Kidney tubule cell (primary cell): Measurements from ENCODE around the gene JMJD7.

Experiments
- DNase-seq: peaks from one replicate; pipeline ENCODE4 v3.0.0-alpha.2; 2018; ENCODE audit warnings: low spot score

JMJD7 gene

DNA sequence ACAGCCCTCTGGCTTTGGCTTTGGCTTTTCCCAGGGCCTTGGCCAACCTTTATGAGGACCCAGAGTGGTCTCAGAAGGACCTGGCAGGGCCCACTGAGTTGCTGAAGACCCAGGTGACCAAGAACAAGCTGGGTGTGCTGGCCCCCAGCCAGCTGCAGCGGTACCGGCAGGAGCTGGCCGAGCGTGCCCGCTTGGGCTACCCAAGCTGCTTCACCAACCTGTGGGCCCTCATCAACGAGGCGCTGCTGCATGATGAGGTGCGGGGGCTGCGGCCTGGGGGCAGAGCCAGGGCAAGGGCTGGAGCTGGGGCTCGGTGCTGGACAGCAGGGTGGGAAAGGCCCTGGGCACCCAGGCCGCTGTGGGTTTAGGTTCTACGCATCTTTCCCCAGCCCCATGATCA is 16.9 kb downstream of the JMJD7 start:
- no peak for DNase-seq

DNA sequence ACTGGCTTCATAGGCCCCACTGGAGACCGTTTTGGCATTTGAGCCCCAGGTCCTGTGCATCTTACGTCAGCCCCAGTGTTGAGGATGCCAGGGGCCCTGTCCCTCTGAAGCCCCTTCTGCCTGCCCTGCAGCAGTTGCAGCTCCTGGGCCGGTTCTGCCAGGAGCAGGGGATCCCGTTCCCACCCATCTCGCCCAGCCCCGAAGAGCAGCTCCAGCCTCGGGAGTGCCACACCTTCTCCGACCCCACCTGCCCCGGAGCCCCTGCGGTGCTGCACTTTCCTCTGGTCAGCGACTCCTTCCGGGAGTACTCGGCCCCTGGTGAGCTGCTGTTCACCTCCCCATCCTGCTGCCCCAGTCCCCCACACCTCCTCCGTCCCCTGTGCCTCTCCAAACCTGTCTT is 19.3 kb downstream of the JMJD7 start:
- DNase-seq, result no peak

DNA sequence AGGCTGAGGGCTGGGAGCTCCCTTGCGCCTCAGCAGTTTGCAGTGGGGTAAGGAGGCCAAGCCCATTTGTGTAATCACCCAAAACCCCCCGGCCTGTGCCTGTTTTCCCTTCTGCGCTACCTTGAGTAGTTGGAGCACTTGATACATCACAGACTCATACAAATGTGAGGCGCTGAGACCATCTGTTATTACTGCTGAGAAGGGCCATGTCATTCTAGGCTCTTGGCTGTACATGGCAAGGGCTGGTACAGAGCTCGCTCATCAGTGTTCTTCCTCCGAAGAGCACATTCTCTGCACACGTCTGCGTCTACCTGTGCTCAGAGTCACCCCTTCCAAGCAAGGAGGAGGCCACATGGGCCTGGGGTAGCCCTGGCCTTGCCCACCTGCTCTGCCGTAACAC is 20.1 kb downstream of the JMJD7 start:
- DNase-seq, result no peak

DNA sequence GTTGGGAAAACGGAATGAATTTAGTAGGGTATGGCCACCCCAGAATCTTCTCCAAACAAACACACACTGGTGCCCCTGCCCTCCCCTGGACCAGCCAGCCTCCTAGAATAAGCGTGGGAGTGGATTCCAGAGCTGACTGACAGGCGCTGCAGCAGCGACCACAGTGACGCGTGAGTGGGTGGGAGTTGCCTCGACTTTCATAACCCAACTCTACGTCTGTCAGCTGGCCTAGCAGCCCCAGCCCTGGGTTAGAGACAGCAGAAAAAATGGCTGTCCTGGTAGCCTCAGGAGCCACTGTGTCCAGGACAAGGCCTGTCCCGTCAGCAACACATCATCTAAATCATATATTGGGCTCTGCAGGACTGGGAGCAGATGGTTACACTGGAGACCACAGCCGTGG is 20.7 kb downstream of the JMJD7 start:
- DNase-seq, result no peak

DNA sequence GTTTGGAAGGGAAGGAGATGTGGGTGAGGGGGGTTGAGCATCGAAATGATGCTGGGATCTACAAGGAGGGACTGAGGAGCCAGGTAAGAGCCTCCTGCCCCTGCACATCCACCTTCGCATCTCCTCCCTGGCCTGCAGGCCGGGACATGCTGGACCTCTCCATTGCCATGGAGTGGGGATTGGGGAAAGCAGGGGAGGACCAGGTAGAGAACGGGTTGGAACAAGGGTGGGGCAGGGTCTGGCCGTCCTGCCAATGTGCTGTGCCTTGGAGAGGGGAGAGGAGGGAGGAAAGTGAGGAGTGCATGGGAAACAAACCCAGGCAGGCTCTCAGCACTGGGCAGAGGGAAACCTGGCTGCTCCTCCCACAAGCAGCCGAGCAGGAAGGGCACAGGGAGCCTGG is 21.3 kb downstream of the JMJD7 start:
- DNase-seq, result no peak

DNA sequence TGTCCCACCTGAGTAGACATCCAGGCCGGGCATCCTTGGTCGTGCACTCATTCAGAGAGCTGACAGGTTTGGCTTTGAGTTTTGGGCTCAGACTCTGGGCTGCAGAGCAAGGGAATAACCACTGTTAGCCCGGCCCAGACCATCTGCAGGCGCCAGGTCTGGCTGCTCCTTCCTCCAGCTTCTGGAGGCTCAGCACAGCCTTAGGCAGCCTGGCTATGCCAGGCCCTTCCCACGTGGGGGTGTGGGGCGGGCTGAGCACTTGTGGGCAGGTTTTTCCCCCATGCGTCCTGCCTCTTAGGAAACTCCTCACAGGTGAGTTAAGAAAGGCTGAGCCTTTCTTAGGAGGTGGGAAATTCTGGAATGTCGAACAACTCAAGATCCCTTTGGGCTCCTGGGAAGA is 22.0 kb downstream of the JMJD7 start:
- no peak for DNase-seq

DNA sequence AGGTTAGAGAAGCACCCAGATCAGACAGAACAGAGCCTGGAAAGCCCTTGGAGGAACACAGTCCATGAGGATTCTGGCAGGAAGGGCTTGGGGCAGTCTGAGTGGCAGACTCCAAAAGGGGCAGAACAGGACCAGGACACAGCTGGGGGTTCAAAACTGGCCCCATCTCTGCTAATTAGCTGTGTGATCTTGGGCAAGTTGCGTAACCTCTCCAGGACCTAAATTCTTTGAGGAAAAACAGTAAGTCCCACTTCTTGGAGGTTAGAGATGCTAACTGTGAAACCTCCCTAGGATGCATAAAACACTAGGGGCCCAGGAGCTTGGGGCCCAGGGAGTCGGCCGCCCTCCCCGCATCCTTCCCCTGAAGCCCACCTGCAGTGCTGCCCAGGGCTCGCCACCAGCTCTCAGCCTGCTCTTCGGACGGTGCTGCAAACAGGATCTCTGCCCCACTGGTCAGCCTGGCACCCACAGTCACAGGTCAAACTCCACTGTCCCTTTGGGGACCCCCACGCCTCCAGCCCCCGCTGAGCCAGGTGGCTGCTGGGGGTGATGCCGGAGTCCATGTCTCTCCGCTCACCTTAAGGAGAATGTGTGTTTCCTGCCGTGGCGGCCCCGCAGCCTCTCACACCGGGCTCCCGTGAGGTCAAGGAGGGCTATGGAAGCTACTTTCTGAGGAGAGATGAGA is 22.7 kb downstream of the JMJD7 start:
- no peak for DNase-seq

DNA sequence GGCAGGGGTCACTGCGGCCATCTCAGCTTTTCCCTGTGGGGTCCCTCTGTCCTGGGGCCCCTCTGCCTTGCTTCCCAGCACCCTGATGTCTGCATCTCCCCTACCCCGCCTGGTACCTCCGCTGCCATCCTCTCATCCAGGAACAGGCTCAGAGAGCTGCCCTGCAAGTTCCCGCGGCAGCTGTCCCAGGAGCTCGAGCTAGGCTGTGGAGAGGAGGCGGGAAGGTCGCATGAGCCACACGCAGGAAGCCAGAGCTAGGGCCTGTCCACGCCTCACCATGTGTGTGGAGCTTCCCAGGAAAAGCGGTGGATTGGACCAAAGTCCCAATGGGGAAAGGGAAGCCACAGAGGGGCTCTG is 23.3 kb downstream of the JMJD7 start:
- no peak for DNase-seq

DNA sequence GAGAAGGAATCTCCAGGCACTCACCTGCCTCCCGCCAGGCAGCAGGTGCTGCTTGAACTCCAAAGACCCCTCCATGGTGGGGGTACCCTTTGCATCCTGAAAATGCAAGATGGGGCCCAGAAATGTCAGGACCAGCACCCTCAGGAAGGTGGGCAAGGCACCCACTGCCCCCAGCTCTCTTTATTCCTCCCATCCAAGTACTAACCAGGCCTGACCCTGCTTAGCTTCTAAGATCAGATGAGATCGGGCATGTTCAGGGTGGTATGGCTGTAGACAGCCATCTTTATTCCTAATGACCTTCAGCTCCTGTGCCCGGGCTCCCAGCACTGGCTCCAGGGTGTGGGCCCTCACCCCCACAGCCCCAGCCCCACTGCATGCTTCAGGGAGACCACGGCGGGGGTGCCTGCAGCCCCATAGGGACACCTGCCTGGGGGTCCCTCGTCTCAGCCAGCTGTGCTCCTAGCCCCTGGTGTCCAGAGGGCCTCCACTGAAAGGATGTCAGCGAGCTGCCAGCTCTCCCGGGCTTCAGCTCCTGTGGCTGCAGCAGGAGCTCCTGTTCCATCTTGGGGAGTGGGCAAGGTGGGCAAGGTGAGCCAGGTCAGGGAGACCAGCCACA is 24.0 kb downstream of the JMJD7 start:
- DNase-seq, result no peak

DNA sequence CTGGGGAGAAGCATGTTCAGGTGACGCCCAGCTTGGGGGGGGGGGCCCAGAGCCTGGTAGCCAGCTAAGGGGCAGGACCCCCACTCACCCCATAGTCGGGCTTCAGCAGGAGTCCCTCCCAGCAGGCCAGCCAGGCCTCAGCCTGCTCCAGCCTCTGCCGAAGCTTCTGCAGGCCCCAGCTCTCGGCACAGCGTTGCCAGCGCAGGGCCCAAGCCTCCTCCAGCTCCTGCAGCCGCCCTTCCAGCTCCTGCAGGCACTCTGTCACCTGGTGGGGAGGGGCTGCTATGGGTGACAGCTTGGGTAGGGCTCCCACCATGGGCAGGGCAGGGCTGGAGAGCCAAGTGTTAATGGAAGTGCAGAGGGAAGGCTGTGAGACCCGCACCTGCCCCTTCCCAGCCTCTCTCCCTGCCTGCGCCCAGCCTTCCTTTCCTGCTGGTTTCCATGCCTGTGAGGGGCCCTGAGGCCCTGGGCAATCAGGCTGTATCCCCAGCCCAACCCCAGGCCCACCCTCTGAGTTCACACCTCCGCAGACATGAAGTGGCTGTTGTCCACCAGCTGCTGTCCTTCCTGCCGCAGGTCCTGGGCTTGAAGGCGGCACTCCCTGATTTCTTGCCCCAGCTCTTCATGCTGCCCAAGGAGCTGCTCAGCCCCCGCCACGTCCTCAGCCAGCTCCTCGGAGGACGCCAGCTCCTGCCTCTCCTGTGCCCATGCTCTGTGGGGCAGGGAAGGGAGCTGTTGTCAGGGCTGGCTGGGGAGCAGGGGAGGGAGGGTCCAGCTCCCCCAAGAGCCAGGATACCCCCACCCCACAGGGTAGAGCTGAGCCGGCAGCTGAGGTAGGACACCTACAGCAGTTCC is 25.1 kb downstream of the JMJD7 start:
- no peak for DNase-seq

DNA sequence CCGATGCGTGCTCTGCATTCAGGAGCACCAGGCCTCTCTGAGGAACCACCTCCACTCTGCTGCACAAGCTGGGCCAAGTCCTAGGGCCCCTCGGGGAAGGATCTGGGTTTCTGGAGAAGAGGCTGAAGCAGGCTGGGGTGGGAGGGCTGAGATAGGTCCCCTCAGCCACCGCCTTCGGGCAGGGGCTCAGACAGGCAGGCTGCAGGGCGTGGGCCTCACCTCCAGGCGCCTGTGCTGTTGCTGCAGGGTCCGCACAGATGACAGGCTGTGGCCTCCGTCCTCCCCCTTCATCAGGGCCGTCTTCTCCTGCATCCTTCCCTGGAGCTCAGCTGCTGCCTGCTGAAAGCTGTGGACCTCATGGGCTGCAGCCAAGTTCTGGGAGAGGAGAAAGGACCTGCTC is 25.9 kb downstream of the JMJD7 start:
- no peak for DNase-seq

DNA sequence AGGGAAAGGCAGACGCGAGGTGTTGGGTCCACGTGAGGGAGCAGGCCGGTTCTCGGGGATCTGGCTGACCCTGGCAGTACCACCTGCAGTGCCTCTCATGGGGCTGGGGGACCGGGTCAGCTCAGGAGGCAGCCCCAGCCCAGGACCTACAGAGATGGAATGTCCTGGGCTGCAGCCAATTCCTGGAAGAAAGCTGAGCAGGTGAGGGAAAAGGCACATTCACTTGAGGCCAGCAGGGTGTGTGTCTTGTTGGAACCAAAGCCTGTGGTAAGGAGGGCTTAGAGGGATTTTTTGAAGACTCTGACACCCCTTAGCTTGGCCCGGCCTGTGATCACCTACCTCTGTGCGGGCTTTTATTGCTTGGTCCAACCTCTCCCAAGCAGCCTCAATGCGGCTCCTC is 26.6 kb downstream of the JMJD7 start:
- no peak for DNase-seq

DNA sequence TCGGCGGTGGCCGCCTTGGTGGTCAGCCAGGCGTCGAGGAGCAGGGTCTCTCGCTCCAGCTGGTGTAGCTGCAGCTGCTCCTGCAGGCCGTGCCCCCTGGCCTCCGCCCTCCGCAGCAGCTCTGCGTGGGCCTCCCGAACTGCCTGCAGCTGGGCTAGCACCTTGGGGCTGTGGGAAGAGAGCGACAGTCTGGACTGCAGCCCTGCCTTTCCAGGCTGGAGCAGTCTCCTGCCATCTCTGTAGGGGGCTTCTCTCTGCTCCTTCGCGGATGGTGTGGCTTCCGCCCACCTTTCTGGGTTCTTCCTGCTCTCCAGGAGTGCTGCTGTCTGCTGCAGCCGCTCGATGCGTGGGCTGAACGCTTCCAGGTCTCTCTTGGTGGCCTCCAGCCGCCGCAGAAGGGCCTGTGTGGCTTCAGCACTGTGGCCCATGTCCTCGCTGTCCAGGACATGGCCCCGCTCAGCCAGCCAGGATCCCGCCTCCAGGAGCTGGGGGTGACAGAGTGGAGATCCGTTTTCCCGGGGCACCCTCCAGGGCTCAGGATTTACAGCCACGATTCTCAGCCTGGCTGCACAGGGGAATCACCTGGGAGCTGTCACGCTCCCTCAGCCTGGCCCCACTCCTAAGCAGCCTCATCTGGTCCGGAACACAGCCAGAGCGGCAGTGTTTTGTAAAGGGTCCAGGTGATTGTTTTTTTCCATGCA is 27.5 kb downstream of the JMJD7 start:
- DNase-seq, result no peak

DNA sequence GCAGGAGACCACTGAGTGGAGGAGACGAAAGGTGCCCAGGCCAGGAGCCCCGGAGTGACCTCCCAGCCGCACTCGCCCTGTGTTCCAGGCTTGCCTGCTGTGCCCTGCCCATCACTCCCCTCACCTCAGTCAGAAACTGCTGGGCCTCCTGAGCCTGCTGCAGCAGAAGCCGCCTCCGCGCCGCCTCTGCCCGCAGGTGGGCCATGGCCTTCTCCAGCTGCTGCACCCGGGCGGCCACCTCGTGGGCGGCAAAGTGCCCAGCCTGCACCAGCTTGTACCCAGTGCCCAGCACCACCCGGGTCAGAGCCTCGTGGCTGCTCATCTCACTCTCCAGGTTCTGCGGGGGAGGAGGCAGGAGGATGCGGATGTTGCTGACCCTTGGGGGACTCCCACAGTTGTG is 28.4 kb downstream of the JMJD7 start:
- DNase-seq, result no peak

DNA sequence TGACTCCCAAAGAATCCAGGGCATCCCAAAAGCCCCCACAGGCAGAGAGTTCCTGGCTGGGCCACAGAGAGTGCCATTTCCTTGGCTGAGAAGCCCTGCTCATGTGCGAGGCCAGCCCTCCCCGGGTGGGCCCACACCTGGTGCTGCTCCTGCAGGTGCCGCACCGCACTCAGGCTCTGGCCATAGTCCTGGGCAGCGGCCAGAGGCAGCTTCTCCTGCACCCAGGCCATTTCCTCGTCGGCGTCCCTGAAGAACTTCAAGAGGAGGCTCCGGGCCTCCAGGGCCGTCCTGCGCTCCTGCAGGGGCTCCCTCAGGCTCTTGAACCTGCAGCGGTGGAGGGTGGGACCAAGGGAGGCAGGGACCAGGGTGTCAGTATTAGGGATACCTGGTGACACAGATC is 28.8 kb downstream of the JMJD7 start:
- DNase-seq, result no peak

DNA sequence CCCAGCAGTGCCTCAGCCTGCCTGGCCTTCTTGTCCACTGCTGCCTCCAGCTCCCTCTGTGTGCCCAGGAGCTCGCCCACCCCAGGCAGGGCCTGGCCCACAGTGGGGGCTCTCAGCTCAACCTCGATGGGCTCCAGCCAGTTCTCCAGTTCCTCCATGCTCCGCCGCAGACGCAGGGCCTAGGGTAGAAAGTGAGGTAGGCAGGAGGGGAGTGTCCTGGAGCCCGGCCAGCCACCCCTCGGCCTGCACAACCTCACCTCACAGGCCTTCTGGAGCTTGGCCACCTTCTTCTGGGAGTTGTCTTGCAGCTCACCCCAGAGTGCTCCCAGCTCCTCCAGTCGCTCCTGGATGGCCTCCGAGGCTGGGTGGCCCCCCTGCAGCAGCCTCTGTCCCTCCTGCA is 29.4 kb downstream of the JMJD7 start:
- DNase-seq, result no peak

DNA sequence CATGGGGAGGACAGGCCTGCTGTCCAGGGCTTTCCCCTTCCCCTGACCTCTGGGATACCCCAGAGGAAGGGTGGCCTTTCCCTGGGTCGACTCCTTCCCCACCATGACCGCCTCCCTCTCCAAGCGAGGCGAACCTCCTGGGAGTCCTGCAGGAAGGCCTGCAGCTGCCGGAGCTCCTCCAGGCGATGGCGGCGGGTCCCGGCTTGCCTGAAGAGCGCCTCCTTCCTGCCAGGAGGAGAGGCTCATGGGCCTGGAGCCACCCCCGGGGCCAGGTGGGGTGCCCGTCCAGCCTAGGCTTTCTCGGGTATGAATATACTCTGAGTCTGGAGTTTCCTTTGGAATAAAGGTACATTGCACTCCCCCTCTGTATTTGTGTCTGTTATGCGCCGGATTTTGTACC is 30.9 kb downstream of the JMJD7 start:
- no peak for DNase-seq

DNA sequence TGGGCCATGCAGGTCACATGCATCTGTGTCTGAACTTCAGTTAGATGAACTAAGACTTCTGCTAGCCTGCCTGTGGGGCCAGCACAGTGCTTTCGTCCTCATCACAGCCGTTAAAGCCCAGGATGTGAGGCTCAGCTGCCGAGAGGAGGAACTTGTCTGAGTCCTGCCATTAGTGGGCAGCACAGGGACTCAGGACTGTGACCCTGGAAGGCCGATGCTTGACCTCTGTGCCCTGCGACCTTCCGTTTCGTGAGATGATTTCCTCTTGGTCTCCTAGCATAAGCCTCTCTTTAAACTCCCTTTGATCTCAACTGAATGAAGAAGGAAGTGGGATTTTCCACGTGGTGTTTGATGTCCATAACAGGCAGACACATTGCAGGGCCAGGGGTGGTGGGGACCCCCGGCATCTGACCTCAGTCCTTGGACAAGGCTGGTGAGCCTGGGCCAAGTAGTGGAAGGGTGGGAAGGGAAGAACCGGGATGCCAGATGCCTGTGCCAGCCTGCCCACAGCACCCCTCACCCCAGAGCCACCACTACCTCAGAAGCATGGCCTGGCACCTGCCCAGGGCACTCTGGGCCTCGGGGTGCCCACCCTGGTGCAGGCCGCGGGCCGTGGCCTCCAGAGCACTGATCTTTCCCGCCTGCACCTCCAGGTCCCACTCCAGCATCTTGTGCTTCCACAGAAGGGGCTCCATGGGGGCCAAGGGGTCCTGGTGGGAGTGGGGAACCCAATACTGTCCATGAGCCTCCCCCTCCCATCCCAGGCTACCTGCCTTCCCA is 32.3 kb downstream of the JMJD7 start:
- no peak for DNase-seq

DNA sequence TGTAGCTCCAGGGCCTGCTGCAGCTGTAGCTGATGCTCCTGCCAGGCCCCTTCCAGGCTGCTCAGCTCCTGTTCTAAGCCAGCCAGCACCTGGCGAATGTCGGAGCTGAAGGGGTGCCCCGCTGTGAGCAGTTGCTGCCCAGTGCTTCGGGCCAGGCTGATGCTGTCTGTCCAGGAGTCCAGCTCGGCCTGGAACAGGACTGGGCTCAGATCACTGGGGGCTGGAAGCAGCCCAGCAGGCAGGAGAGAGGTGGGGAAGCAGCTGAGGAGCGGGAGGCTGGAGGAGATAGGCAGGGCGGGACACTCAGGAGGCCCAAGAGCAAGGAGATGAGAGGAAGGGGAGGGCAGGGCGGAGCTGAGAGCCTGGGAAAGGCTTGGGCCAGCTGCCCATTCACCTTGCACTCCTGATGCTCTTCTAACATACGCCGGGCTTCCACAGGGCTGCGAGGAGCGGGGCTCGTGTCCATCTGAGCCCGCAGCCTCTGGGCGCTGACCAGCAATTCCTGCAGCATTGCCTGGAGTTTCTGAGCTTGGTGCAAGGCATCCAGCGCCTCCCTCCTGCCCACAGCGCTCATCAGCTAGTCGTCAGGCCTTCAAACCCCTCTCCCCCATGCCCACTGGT is 34.0 kb downstream of the JMJD7 start:
- DNase-seq, result no peak

DNA sequence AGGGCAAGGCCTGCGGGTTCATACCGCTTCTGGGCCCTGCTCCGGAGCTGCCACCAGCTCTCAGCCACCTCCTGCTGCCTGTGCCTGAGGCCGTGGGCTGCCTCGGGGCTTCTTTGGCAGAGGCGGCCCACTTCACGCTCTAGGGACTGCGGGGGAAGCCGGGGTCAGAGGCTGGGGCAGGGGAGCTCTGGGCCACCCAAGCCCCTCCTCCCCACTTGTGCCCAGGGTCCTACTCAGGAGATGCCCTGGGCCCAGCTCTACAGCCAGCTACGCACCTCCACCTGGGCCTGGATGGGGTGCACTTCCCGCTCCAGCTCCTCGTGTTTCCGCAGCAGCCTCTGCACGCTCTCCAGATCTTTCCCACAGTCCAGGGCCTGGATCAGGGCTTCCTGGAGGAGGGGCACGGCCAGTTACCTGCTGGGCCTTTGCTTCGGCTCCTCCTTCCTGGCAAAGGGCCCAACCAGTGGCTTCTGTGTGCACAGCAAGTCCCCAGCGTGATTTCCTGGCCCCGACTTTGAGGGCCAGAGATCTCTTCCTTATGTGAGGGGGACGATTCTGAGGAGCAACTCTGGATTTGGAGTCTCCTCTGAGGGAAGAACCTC is 34.7 kb downstream of the JMJD7 start:
- peak; percentile 20 for DNase-seq

DNA sequence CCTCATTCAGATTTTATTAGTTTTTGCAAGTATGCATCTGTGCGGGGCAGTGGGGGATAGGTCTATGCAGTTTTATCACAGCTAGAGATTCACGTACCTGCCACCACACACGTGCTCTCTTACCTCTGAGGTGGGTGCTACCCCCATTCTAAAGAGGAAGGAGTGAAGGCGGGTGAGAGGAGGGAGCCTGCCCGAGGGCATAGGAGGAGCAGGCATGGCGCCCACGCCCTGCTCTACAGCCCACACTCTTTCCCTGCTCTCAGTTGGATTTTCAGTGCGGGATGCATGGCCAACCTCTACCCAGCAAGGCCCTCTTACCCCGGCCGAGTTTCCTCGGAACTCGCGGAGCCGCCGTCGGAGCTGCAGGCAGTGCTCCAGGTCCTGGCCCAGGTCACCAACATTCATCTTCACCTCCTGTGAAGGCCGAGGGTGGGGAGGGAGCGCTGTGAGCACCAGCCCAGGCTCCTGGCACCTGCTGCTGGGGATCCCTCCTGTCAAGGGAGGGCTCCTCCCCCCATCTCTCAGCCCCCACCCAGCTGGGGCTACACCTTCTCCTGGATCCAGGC is 37.7 kb downstream of the JMJD7 start:
- DNase-seq, result no peak
